ENCODE data around the gene CYP19A1. TPM values are rescaled to one million over a fixed set of nuclear protein-coding genes. Genes with fewer than 3 reads are reported as not detected.
A peak's percentile ranks its signal among the peaks of the same experiment; 100 is the strongest.

Gene CYP19A1
- polyA plus RNA-seq, 1 experiment: 0.06 TPM

- CTCF ChIA-PET: interaction anchor here (13.0 kb wide), 1 partner anchor 101 kb away, joined by 290 read pairs; no protein-coding TSS in a partner anchor
- no peak for TF ChIP-seq CTCF (IDR thresholded peaks at IDR 0.05; ENCODE audit: insufficient read depth, low read depth, low read length)
- no peak for DNase-seq (ENCODE audit: low read depth)
- peaks cover 18% of the 10 kb centered on the region for H3K27me3 ChIP-seq (ENCODE audit: control insufficient read depth, insufficient read depth, low read length)
- no peak overlapping the region for H3K4me3 ChIP-seq (ENCODE audit: low read depth, low read length)
- POLR2A ChIA-PET: no interaction called here
- H3K36me3 ChIP-seq (ENCODE audit: control insufficient read depth, insufficient read depth, low read length): no peaks in the 10 kb centered on the region
These were observed 61.3 kb downstream of the CYP19A1 start for GRCh38 chr15:51277101-51277500.

GRCh38 chr15:51274956-51275355 lies 63.4 kb downstream of the CYP19A1 start:
- H3K27me3 ChIP-seq (ENCODE audit: control insufficient read depth, insufficient read depth, low read length): peaks cover 18% of the 10 kb centered on the region

GRCh38 chr15:51270706-51271105 lies 67.7 kb downstream of the CYP19A1 start:
- POLR2A ChIA-PET: no interaction called here
- CTCF ChIA-PET: interaction anchor here (0.7 to 2.0 kb wide), 4 partner anchors 8 to 110 kb away, joined by 3 to 7 read pairs (median 4); no protein-coding TSS in a partner anchor
- TF ChIP-seq CTCF (IDR thresholded peaks at IDR 0.05; ENCODE audit: insufficient read depth, low read depth, low read length): no peak
- DNase-seq (ENCODE audit: low read depth): no peak
- no peaks in the 10 kb centered on the region for H3K36me3 ChIP-seq (ENCODE audit: control insufficient read depth, insufficient read depth, low read length)
- H3K4me3 ChIP-seq (ENCODE audit: low read depth, low read length): no peak overlapping the region
- peaks cover 18% of the 10 kb centered on the region for H3K27me3 ChIP-seq (ENCODE audit: control insufficient read depth, insufficient read depth, low read length)

More at GRCh38 chr15:51274956-51275355, 63.4 kb downstream of the CYP19A1 start:
- Histone ChIP-seq H3K36me3 (ENCODE audit: control insufficient read depth, insufficient read depth, low read length) (no peaks in the 10 kb centered on the region), H3K4me3 (ENCODE audit: low read depth, low read length) (no peak overlapping the region)
- POLR2A ChIA-PET: no interaction called here
- DNase-seq (ENCODE audit: low read depth): no peak
- CTCF ChIA-PET: interaction anchor here (1.3 kb wide), 1 partner anchor 112 kb away, joined by 6 read pairs; no protein-coding TSS in a partner anchor
- TF ChIP-seq CTCF (IDR thresholded peaks at IDR 0.05; ENCODE audit: insufficient read depth, low read depth, low read length): no peak

- Histone ChIP-seq H3K27me3 (ENCODE audit: control insufficient read depth, insufficient read depth, low read length) (peaks cover 9% of the 10 kb centered on the region), H3K4me3 (ENCODE audit: low read depth, low read length) (no peak overlapping the region), H3K36me3 (ENCODE audit: control insufficient read depth, insufficient read depth, low read length) (no peaks in the 10 kb centered on the region)
- no peak for TF ChIP-seq CTCF (IDR thresholded peaks at IDR 0.05; ENCODE audit: insufficient read depth, low read depth, low read length)
- no peak for DNase-seq (ENCODE audit: low read depth)
- ChIA-PET CTCF (interaction anchor here (0.6 to 2.0 kb wide), 6 partner anchors 9 to 111 kb away, joined by 3 to 8 read pairs (median 4); no protein-coding TSS in a partner anchor), POLR2A (no interaction called here)
These were observed 68.9 kb downstream of the CYP19A1 start for GRCh38 chr15:51269496-51269895.

GRCh38 chr15:51267703-51268083 lies 70.7 kb downstream of the CYP19A1 start:
- ChIA-PET POLR2A (no interaction called here), CTCF (interaction anchor here (1.1 to 4.0 kb wide), 5 partner anchors 14 to 114 kb away, joined by 3 to 27 read pairs (median 16); no protein-coding TSS in a partner anchor)
- Histone ChIP-seq H3K36me3 (ENCODE audit: control insufficient read depth, insufficient read depth, low read length) (no peaks in the 10 kb centered on the region), H3K27me3 (ENCODE audit: control insufficient read depth, insufficient read depth, low read length) (peaks cover 8% of the 10 kb centered on the region), H3K4me3 (ENCODE audit: low read depth, low read length) (peak overlapping the region; percentile 34)
- no peak for DNase-seq (ENCODE audit: low read depth)
- no peak for TF ChIP-seq CTCF (IDR thresholded peaks at IDR 0.05; ENCODE audit: insufficient read depth, low read depth, low read length)
